GF-D8 (cell line): Measurements from ENCODE around the gene TXNDC15.

Experiments used
- DNase-seq: peaks from one replicate; lab custom pipeline; 2025; lab: John Stamatoyannopoulos, UW

TXNDC15 gene

DNA sequence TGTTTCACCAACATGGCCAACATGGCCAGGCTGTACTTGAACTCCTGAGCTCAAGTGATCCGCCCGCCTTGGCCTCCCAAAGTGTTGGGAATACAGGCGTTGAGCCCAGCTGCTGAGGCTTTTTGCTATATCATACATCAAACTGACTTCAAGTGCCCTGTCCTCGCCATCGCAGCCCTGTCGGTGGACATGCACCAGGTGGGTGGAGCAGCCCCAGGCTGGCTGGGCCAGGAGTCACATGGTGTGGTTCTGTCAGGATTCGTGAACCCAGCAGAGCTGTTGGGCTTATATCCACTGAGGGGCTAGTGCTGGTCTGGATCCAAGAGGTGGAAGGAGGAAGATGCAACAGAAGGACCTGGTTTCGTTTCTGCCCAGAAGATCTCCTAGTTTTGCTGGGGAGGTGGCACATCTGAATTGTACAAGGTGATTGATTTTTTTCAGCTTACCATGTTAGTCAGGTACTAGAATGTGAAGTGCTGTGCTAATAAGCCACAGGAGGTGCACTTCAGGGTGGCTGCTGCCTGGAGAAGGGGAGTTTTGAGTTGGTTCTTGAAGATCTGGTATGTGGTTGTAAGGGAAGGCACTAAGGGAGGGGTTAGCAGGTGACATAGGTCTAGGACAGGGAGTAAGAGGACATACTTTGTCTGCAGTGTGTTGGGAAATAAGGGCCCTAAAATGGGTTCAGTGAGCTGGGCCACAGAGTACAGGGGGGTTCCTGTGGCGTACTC is 46.8 kb downstream of the TXNDC15 start:
- no peak for DNase-seq

DNA sequence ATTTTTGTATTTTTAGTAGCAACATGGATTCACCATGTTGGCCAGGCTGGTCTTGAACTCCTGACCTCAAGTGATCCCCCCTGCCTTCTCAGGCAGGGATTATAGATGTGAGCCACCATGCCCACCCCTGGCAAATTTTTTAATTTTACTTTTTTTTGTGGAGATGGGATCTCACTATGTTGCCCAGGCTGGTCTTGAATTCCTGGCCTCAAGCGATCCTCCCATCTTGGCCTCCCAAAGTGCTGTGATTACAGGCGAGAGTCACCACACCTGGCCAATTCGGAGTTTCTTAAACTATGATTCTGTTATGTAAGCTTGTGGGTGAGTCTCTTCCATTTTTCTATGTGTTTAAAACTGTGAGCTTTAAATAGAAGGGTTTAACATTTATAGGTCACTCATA is 58.3 kb downstream of the TXNDC15 start:
- no peak for DNase-seq

DNA sequence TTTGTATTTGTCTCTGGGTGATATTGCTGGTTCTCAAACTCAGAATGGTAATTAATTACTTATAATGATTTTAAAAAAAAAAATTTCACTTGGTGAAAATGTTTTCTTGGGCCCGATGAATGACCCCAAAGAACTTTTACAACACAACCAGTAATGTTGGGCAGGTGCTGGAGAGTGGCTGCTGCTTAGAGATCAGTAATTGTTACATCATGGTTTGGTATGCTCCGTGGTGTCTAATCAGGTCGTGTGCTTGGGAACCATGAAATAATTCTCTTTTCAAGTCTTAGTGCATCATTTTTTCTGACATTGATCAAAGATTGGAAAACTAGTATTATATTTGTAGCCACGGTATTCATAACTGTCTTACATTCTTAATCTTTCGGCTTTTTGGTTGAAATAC is 60.0 kb downstream of the TXNDC15 start:
- no peak for DNase-seq

DNA sequence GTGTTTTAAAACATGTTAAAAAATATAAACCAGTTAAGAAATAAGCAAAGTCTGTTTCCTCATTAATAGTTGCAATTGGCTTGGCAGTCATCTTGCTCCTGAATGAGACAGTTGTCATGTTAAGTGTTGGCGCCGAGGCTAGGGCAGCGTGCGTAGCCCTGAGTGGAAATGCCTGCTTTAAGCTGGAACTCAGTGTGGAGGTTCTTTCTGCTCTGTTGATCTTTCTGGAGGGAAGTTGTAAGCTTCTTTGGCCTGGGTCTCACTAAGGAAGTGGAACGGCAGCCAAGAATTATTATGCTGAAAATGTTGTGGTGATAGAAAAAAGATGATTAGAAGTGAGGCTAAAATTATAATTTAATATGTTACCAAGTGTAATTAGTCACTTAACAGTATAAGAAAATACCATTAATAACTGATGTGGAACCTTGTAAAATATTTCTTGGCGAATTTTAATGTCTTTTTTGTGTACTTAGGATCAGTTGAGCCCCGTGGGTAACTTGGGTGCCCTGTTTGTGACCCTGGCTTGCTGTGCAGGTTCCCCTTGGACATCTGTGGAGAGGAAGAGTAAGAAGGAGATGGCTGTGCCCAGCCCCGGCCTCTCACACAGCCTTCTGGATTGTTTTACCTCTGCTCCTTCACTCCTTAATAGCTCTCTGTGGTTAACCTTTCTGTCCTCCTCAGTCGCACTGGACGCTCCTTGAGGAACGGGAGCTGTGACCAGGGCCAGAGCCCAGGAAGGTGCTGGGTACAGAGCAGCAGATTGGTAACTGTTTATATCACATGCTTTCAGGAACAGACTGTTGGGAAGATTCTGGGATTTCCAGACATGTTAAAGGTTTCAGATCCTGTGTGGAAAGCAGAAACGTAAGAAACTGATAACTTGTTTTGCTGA is 61.8 kb downstream of the TXNDC15 start:
- no peak for DNase-seq

DNA sequence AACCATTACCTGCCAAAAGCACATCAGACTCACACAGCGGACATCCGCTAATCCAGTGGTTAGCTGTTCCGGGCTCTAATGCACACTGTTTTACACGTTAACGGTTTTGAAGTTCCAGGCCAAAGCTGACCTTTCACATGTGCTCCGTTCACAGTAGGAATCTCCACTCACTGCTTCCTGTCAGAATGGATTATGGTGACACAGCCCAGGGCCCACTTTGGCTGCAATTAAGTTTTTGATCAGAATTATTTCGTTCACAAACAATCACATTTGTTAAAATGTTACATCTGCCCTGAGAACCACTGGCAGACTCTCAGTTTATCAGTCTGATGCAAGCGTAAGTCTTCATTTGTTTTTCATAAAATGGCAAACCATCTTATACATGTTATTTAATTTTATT is 63.4 kb downstream of the TXNDC15 start:
- no peak for DNase-seq

DNA sequence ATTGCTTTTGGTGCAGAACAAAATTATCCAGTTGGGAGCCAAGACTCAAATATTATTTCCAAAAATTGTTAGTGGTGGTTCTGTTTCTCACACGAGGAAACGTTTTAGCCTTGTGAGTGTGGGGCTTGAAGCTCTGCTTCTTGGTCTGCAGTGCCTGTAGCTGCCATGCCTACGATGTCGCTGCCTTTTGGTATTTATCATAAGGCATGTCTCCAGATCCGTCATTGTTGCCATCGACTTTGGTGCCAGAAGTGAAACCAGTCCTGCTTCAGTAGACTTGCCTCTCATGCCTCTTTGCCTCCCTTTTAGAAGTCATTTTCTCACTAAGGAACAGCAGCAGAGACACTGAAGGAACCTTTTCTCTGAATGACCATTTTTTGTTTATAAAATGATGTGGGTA is 63.9 kb downstream of the TXNDC15 start:
- no peak for DNase-seq

DNA sequence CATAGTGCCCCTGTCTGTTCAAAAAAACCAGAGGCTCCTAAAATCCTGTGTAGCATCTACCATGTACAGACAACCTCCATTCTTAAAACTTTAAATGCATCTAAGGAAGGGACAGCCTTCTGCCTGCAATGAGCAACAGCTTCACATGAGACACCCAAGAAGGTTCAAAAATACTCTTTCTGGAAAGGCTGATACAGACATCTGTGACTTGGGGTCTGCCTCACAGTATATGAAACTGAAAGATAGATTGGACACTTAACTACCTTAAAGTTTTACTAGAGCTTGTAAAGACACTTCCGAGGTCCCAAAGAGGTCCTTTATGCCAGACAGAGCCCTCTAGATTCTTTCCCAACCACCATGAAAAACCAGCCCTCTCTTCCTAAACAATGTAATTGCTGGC is 65.3 kb downstream of the TXNDC15 start:
- no peak for DNase-seq

DNA sequence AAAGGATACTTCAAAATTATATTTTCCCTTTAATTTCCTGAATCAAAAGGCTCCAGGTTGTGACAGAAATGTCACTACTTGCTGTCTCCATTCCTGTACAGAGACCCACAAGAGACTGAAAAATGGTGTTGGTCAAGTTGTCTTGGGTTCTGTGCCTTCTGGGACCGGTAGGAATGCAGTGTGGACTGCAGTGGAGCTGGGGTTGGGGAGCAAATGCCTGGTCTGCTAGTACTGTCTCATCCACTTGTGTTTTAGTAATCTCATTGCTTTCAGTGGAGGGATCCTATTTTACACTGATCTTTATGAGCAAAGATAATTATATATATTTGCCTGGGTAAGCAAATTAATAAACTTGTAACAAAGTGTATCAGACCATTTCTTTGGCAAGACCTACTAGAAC is 69.4 kb downstream of the TXNDC15 start:
- no peak for DNase-seq

DNA sequence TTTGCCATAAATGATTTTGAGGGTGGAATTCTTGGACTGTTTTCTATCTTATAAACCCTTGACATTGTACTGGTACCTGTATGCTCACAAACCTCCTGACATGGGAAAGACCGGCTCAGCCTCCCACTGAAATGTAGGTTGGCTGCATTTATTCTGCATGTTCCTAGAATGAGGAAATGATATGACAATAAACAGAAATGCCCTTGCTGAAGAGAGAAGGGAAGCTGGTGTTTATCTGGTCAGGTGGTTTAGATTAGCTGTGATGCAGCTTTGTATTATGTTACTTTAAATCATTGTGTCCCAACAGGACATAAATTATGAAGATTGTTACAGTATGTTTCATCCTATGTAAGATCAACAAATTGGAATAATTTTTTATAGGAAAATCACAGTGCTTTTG is 70.5 kb downstream of the TXNDC15 start:
- DNase-seq = no peak

DNA sequence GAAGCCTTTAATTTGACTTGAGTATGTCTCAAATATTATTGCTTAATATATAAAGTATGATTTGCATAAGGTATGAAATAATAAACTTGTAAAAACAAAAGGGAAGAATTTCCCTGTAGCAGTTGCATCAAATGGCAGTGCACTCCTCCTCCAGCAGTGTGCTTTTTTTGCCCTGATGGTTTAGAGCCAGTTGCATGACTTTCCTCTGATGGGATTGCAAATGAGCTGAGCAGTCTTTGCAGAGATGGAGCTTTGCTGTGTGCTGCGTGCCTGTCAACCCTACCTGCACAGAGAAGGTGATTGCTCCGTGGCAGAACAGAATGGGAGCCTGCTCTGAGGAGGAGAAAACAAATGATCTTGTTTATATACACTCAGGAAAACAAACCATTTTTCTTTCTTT is 70.9 kb downstream of the TXNDC15 start:
- no peak for DNase-seq

DNA sequence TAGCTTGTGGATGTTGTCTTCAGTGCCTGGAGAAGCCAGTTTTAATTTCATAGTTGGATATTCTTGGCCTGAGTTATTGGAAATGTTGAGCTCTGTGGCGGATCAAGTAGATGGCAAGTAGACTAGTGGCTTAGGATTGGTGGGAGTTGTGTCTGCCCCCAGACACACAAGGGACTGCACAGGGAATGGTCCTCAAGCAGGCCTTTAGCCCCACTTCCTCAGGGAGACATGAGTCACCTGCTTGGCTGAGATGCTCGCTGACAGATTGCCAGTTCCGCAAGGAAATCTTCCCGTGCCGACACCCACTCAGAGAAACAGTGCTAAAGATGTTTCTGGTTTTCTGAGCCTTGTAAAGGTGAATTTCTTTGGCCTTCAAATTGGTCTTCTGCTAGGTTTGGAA is 74.7 kb downstream of the TXNDC15 start:
- no peak for DNase-seq

DNA sequence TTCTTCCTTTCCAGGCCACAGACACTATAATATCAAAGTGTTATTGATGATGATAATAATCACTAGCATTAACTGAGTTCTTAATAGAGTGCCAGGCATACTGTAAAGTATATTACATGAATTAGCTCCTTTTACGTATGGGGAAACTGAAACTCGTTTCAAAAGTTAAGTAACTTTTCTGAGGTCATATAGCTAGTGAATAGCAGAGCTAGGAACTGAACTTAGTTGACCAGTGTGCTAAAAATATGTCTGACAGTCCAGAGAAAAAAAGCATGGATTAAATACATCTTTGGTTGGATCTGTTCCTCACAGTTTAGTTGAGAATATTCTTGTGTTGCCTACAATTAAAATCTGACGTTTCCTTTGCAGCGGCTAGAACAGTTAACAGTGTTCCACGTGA is 75.1 kb downstream of the TXNDC15 start:
- no peak for DNase-seq
